LNCAP (cell line): ENCODE data around the gene GORAB.

Experiments used
- TF ChIP-seq, protein P1 (sequence below): fragments of 450-650 bp; IDR thresholded peaks from 2 replicates; pipeline ENCODE4 v1.5.1; 2017; ENCODE audit warnings: mild to moderate bottlenecking

Gene GORAB, protein sequence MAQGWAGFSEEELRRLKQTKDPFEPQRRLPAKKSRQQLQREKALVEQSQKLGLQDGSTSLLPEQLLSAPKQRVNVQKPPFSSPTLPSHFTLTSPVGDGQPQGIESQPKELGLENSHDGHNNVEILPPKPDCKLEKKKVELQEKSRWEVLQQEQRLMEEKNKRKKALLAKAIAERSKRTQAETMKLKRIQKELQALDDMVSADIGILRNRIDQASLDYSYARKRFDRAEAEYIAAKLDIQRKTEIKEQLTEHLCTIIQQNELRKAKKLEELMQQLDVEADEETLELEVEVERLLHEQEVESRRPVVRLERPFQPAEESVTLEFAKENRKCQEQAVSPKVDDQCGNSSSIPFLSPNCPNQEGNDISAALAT

DNA sequence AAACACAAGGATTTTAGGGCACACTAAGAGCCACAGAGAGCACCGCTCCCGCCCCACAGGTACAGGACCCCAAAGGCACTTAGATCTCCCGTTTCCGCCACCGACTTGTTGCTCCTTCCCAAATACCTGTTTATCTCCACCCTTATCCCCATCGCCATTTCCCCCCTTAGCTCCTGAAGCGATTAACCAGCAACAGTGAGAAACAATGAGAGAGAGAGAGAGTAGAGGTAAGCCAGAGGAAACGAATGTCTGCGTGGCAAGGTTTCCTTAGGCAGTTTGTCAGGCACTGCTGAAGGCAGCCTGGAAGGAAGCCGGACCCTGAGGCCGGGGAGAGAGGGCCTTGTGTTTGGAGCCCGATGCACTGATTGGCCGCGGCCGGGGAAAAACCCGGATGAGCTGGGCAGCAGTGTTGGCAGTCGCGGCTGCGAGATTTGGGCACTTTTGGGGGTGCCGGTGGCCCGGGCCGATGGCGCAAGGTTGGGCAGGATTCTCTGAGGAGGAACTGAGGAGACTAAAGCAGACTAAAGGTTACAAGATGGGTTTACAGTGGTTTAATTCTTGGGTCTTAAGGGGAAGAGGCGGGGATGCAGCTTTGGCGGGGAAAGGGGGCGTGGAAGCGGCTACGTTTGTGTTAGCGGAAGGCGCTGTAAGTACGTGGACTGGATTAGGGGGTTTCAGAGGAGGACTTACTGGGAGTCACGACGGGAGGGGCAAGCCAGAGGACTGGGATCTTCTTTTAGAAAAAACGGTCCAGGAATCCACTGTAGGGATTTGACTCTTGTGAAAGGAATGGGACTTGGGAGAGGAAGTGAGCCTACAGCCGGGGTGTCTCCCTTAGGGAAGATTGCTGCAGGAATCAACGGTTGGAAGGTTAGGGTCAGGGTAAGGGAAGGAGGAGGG, at the start of gene GORAB:
TSS of gene GORAB (plus strand) at position 409 of the 900 bp plus-strand sequence. CDS start at position 467, 58 bp downstream.
- TF ChIP-seq, protein P1, sequence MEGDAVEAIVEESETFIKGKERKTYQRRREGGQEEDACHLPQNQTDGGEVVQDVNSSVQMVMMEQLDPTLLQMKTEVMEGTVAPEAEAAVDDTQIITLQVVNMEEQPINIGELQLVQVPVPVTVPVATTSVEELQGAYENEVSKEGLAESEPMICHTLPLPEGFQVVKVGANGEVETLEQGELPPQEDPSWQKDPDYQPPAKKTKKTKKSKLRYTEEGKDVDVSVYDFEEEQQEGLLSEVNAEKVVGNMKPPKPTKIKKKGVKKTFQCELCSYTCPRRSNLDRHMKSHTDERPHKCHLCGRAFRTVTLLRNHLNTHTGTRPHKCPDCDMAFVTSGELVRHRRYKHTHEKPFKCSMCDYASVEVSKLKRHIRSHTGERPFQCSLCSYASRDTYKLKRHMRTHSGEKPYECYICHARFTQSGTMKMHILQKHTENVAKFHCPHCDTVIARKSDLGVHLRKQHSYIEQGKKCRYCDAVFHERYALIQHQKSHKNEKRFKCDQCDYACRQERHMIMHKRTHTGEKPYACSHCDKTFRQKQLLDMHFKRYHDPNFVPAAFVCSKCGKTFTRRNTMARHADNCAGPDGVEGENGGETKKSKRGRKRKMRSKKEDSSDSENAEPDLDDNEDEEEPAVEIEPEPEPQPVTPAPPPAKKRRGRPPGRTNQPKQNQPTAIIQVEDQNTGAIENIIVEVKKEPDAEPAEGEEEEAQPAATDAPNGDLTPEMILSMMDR, result no peak

DNA sequence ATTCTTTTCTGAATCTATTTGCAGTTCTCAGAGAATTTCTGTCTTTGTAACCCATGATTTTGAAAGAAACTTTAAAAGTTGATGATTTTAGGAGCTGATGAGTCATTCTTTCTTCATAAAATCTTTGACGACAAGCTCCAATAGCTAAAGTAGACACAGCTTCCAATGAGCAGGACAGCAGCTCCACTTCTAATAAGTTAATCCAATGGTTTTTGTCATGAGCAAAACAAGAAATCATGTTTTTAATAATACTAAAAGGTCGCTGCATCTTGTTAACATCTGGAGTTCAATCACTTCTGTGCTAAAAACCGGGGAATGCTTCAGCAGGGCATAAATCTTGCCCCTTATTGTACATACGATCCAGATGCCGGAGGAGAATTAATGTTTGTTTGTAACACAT, 48.9 kb upstream of the GORAB start:
- TF ChIP-seq, protein P1, result no peak

DNA sequence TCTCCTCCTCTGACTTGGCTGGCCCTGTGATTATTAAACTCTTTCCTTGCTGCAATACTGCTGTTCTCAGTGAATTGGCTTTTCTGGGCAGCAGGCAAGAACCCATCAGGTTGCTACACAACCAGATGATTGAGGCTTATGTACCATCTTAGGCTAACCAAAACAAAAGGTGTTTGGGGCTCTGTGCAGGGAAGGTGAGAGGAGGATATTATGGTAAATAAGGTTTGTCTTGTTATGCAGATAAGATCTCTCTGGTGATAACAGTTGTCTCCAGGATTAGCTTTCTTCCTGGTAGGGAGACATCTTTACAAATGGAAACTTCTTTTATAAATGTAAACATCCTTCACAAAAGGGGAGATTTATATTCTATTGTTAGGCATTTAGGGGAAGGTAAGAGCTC, 44.5 kb upstream of the GORAB start:
- TF ChIP-seq, protein P1, result no peak

- TF ChIP-seq, protein P1, result no peak
Measured at GRCh38 chr1:170491291-170491690, 40.7 kb upstream of the GORAB start.

- TF ChIP-seq, protein P1, result no peak
Measured at GRCh38 chr1:170494369-170494768, 37.6 kb upstream of the GORAB start.

DNA sequence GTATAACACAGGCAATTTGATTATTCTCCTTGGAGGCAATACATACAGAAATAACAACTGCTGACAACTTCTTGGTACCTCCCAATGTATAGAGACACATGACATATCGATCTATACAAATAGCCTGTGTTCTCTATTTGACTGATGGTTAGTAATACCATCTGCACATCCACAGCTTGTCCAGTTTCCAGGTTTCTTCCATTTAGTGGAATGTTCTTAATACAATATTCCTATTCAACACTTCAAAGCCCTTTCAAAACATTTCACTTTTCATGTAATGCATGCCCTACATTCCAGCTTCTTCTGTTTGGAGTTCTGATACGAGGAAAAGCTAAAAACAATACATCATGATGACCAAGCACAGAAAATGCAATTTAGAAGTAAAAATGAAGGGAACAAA, 37.0 kb upstream of the GORAB start:
- TF ChIP-seq, protein P1, result no peak

GRCh38 chr1:170498876-170499275, 33.1 kb upstream of the GORAB start:
- TF ChIP-seq, protein P1, result no peak
